Thyroid gland (tissue), 4 donors: Measurements from ENCODE around the gene PSME1. TPM values are rescaled to one million over a fixed set of nuclear protein-coding genes. Genes with fewer than 3 reads are reported as not detected.

Experiments
- DNase-seq, 2 donors: peaks; one replicate each; pipeline ENCODE4 v3.0.0-alpha.2; 2019
- H3K27ac ChIP-seq, 3 donors: fragments of 200-600 bp; sonication (generic); 1 replicate in 2 of 3; 2 replicates in 1 of 3; pipeline ENCODE4 v1.5.1; 2016 to 2019; ENCODE audit warnings: mild to moderate bottlenecking in 1 of 3, moderate library complexity in 1 of 3
- H3K27me3 ChIP-seq: fragments of 200-600 bp; sonication (generic); one replicate; pipeline ENCODE4 v1.5.1; 2019
- H3K36me3 ChIP-seq, 2 donors: fragments of 200-600 bp; sonication (generic); one replicate each; pipeline ENCODE4 v1.5.1; 2016 to 2019
- H3K4me1 ChIP-seq, 2 donors: fragments of 200-600 bp; sonication (generic); one replicate each; pipeline ENCODE4 v1.5.1; 2017 to 2019
- H3K4me3 ChIP-seq, 3 donors: fragments of 200-600 bp; sonication (generic); replicated peaks in 1 of 3; 1 replicate in 2 of 3; 2 replicates in 1 of 3; pipeline ENCODE4 v1.5.1; 2016; ENCODE audit warnings: mild to moderate bottlenecking in 1 of 3
- H3K9me3 ChIP-seq: fragments of 200-600 bp; sonication (generic); one replicate; pipeline ENCODE4 v1.5.1; 2017
- CTCF ChIP-seq, 6 experiments: fragments of 200-600 bp in 3 of 6; fragments of 450-650 bp in 3 of 6; sonication (generic) in 3 of 6; IDR thresholded peaks; one replicate each; pipeline ENCODE4 v1.5.1; 2016 to 2019; ENCODE audit warnings: antibody characterized with exemption in 6 of 6, mild to moderate bottlenecking in 2 of 6, inconsistent platforms in 1 of 6, moderate library complexity in 1 of 6
- POLR2A ChIP-seq, 2 donors: fragments of 450-650 bp; IDR thresholded peaks; one replicate each; pipeline ENCODE4 v1.6.1; 2017; ENCODE audit warnings: antibody characterized with exemption in 2 of 2, mild to moderate bottlenecking in 2 of 2, moderate library complexity in 1 of 2
- WGBS, 2 donors: methylation state at CpG; one replicate each; pipeline ENCODE4 v1.1.5; 2017; 5-methylcytosine and 5-hydroxymethylcytosine counted together
- intact Hi-C: fragments of 100-400 bp; cut with DNase I; formaldehyde crosslinking; loops from one replicate; pipeline ENCODE4 v1.15.1; 2023
- total RNA-seq, 4 donors: library from RNA; depleted of rRNA; stranded (reverse); fragments of >200 nt; gene quantifications; one replicate each; pipeline ENCODE4 v1.2.3, GENCODE V29; 2016

The PSME1 gene
- total RNA-seq, 4 donors from 2014 or later, result 117 to 193 (median 186) TPM

DNA sequence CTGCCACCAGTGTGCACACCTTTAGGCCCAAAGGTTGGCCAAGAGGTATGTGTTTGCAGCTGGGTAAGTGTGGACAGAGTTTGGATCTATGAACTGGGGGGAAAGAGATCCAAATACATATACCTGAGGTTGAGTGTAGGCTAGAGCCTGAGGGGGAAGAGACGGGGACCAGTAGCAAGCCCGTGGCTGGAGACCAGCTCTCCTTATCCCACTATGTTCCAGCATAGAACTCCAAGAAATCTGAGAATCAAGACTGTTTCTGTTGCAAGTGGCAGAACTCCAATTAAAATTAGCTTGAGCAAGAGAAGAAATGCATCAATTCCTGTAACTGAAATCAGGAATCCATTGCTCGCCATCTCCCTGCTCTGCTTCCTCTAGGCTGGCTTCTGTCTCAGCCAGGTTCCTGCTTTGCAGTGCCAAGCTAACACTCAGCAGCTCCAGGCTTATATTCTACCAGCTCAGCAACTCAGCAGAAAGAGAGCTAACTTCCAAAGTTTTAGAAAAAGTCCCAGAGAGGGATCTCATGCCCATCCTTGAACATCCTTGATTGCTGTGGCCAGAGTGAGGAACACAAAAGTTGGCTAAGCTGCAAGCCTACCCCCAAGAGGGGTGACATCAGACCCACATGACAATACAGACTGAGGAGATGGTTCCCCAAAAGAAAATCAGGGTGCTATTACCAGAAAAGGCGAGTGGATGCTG lies 43.3 kb upstream of the PSME1 start:
- Histone ChIP-seq H3K4me1 (peaks cover 10 to 29% of the 10 kb centered on the region in 2 donors), H3K27me3 (no peaks in the 10 kb centered on the region), H3K4me3 (no peak overlapping the region), H3K27ac (peak overlapping the region in 2 of 3 donors; percentile 94 to 99), H3K9me3 (no peaks in the 10 kb centered on the region), H3K36me3 (no peaks in the 10 kb centered on the region)
- intact Hi-C loops, result no loop called here
- TF ChIP-seq CTCF (IDR thresholded peaks at IDR 0.05) (no peak), POLR2A (IDR thresholded peaks at IDR 0.05) (no peak)
- DNase-seq, result no peak
- 83 to 89% methylated on average over 4 of the region's 4 CpGs for WGBS, 2 donors

DNA sequence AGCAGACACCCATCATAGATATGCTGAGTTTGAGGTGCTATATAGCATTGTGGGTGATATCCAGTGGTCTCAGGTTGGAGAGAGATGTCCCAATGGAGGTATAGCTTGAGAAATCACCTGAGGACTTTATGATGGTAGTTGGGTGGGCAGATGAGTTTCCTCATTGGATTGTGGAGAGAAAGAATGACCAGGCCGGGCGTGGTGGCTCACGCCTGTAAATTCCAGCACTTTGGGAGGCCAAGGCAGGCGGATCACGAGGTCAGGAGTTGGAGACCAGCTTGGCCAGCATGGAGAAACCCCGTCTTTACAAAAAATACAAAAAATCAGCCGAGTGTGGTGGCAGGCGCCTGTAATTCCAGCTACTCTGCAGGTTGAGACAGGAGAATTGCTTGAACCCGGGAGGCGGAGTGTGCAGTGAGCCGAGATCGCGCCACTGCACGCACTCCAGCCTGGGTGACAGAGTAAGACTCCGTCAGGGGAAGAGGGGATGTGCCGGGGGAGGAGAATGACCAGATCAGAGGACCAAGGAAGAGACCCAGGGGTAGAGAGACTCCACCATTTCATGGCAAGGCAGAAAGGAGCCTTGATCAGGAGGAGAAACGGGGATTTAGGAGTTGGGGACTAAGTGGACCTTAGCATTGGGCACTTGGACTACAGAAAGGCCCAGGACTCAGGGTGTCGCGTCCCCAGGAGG lies 42.6 kb upstream of the PSME1 start:
- WGBS, 2 donors, result 67 to 75% methylated on average over 19 of the region's 19 CpGs
- peak; percentile 29 to 36 for DNase-seq

DNA sequence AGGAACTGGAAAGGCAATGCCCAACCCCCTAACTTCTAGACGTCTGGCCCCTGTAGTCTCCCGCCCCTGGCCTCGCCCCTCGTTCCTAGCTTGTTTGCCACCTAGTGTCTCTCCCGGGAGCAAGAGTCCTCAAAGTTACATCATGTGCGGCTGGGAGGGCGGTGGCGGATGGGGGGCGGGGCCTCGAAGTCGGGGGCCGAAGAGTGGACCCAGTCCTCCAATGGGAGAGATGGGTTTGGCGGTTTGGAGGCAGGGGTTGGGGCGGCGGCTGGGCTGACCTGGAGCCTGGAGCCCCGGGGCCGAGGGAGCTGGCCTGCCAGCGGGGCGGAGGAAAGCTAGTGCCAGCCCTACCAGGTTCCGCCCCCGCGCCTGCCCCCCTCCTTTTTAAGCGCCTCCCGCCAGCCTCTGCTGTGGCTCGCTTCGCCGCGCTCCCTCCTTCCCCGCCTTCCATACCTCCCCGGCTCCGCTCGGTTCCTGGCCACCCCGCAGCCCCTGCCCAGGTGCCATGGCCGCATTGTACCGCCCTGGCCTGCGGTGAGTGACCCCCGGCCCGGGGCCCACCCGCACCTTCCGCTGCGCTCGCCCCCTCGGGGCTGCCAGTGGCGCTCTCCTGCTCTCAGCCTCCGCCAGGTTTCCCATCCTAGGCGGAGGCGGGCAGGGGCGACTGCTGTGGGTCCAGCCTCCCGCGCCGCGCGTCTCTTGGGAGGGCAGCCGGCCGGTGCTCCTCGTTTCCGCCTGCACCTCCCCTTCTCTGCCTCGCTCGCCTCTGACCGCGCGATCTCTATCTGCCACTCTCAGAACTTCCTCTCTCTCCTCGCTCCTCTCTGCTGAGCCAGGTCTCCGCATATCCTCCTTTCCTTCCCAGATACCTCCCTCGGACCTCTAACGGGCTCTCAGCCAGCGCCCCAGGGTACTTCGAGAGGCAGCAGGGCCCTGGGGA lies 41.8 kb upstream of the PSME1 start, which contains the start of gene PCK2:
Gene PCK2 (plus strand): TSS at position 411 of the 940 bp plus-strand sequence. CDS start 95 bp downstream, at position 506.
- no peaks in the 10 kb centered on the region for H3K27me3 ChIP-seq
- no peaks in the 10 kb centered on the region for H3K9me3 ChIP-seq
- peak; percentile 77 to 90 for TF ChIP-seq POLR2A (IDR thresholded peaks at IDR 0.05)
- peak in 3 of 6 experiments; percentile 7 to 23 (median 14) for TF ChIP-seq CTCF (IDR thresholded peaks at IDR 0.05)
- peak within 1 kb of the TSS; percentile 92 to 99 (median 94) for H3K27ac ChIP-seq
- WGBS, 2 donors, result 1% methylated on average over 38 to 57 of the region's 68 CpGs
- DNase-seq, result peak; percentile 97 to 98
- peak within 1 kb of the TSS; percentile 52 to 88 (median 79) for H3K4me3 ChIP-seq
- intact Hi-C loops, result no loop called here
- H3K36me3 ChIP-seq, result peaks cover 0 to 8% of the 10 kb centered on the region in 2 donors
- peaks cover 10 to 29% of the 10 kb centered on the region in 2 donors for H3K4me1 ChIP-seq

More for the DNA sequence above, 42.6 kb upstream of the PSME1 start:
- H3K36me3 ChIP-seq, result peaks cover 0 to 5% of the 10 kb centered on the region in 2 donors
- H3K9me3 ChIP-seq, result no peaks in the 10 kb centered on the region
- peaks cover 10 to 29% of the 10 kb centered on the region in 2 donors for H3K4me1 ChIP-seq
- peak overlapping the region in 1 of 3 donors; percentile 88 for H3K4me3 ChIP-seq
- H3K27me3 ChIP-seq, result no peaks in the 10 kb centered on the region
- H3K27ac ChIP-seq, result peak overlapping the region; percentile 92 to 99 (median 94)
- TF ChIP-seq CTCF (IDR thresholded peaks at IDR 0.05) (peak in 1 of 6 experiments; percentile 13), POLR2A (IDR thresholded peaks at IDR 0.05) (no peak)
- intact Hi-C loops, result no loop called here

DNA sequence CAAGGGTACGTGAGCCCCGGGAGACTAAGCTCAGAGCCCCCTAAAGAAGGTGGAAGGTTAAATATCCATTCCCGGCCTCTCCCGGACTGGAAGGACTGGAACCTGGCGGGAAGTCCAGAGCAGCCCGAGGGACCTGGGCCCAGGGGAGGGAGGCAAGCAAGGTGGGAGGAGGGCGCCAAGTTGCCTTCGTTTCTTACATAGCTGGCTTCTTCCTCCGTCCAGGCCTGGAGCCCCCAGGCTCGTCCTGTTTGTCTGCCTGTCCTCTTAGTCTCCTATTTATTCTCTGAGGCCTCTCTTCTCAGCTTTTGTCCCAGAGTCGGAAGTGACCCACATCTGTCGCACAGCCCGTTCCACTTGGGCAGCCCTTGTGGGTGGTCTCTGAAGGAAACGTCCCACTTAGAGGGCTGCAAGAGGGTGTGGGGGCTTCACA lies 41.1 kb upstream of the PSME1 start:
- TF ChIP-seq POLR2A (IDR thresholded peaks at IDR 0.05), result no peak
- no peak for TF ChIP-seq CTCF (IDR thresholded peaks at IDR 0.05)
- Histone ChIP-seq H3K27ac (peak overlapping the region; percentile 92 to 99 (median 94)), H3K27me3 (no peaks in the 10 kb centered on the region), H3K4me1 (peaks cover 10 to 29% of the 10 kb centered on the region in 2 donors), H3K36me3 (peaks cover 0 to 9% of the 10 kb centered on the region in 2 donors), H3K4me3 (peak overlapping the region; percentile 52 to 88 (median 79)), H3K9me3 (no peaks in the 10 kb centered on the region)
- no peak for DNase-seq
- WGBS, 2 donors, result 11 to 13% methylated on average over 13 to 14 of the region's 14 CpGs
- intact Hi-C loops, result no loop called here
